Glutamatergic neuron (in vitro differentiated cells): ENCODE results near the gene RIPOR2. TPM values are rescaled to one million over a fixed set of nuclear protein-coding genes. Genes with fewer than 3 reads are reported as not detected.
A peak's percentile ranks its signal among the peaks of the same experiment; 100 is the strongest.
"Not testable (repeated sequence)": the region's sequence is repeated elsewhere in the genome, so short reads cannot be mapped to it uniquely, and the experiment has no call there.

Experiments used
- DNase-seq: peaks from one replicate; pipeline ENCODE4 v3.0.0; 2022
- H3K27ac Mint-ChIP-seq: one replicate; pipeline ENCODE4 v1.8.0; 2020; ENCODE audit warnings: mild to moderate bottlenecking, mixed read lengths, inconsistent platforms; ENCODE audit not compliant: unreplicated experiment
- H3K27me3 Mint-ChIP-seq: one replicate; pipeline ENCODE4 v1.8.0; 2020; ENCODE audit warnings: mild to moderate bottlenecking, moderate library complexity, mixed read lengths, inconsistent platforms; ENCODE audit not compliant: unreplicated experiment
- H3K36me3 Mint-ChIP-seq: one replicate; pipeline ENCODE4 v1.8.0; 2020; ENCODE audit warnings: mild to moderate bottlenecking, mixed read lengths, inconsistent platforms; ENCODE audit not compliant: unreplicated experiment
- H3K4me1 Mint-ChIP-seq: one replicate; pipeline ENCODE4 v1.8.0; 2020; ENCODE audit warnings: mild to moderate bottlenecking, low read depth, mixed read lengths, inconsistent platforms; ENCODE audit not compliant: unreplicated experiment
- H3K4me3 Mint-ChIP-seq: one replicate; pipeline ENCODE4 v1.8.0; 2020; ENCODE audit warnings: mild to moderate bottlenecking, mixed read lengths, inconsistent platforms; ENCODE audit not compliant: unreplicated experiment
- H3K9me3 Mint-ChIP-seq: one replicate; pipeline ENCODE4 v1.8.0; 2020; ENCODE audit warnings: mild to moderate bottlenecking, moderate library complexity, mixed read lengths, inconsistent platforms; ENCODE audit not compliant: unreplicated experiment
- total RNA-seq: library from RNA; stranded (reverse); fragmentation: NEBNext Ultra II Directional; extraction: Animal tissue kit (Norgen Biotek cat#: 25700); gene quantifications from one replicate; pipeline ENCODE4 v1.2.1, GENCODE V29; 2021; ENCODE audit not compliant: unreplicated experiment
- TF ChIP-seq, protein P1 (sequence below): fragments of 200-600 bp; sonication (generic); IDR thresholded peaks from one replicate; pipeline ENCODE4 v1.5.0; 2021; ENCODE audit not compliant: partially characterized antibody, unreplicated experiment

RIPOR2 gene
- total RNA-seq, 1 donor from 2014 or later: 82.2 TPM

DNA sequence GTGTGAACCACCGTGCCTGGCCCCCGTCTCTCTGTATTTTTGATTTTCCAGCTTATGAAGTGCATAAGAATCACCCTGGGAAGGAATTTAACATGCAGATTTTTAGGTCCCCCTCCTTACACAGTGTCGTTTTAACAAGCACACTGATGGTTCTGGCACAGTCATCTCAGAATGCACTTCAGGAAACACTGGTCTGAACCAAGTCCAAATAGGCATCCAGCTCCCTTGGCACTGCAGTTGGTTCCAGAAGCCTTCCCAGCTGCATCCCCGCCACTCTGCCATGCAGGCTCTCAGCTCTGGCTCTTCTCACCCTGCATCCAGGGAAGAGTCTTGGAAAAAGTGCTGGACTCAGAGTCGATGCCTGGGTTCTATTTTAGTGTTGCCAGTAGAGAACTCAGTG, 20.1 kb downstream of the RIPOR2 start:
- DNase-seq: no peak
- Mint-ChIP-seq H3K27ac (no peak overlapping the region), H3K27me3 (peaks cover 30% of the 10 kb centered on the region), H3K9me3 (peaks cover 13% of the 10 kb centered on the region), H3K4me3 (no peak overlapping the region), H3K4me1 (peaks cover 42% of the 10 kb centered on the region), H3K36me3 (peaks cover 6% of the 10 kb centered on the region)
- TF ChIP-seq, protein P1, sequence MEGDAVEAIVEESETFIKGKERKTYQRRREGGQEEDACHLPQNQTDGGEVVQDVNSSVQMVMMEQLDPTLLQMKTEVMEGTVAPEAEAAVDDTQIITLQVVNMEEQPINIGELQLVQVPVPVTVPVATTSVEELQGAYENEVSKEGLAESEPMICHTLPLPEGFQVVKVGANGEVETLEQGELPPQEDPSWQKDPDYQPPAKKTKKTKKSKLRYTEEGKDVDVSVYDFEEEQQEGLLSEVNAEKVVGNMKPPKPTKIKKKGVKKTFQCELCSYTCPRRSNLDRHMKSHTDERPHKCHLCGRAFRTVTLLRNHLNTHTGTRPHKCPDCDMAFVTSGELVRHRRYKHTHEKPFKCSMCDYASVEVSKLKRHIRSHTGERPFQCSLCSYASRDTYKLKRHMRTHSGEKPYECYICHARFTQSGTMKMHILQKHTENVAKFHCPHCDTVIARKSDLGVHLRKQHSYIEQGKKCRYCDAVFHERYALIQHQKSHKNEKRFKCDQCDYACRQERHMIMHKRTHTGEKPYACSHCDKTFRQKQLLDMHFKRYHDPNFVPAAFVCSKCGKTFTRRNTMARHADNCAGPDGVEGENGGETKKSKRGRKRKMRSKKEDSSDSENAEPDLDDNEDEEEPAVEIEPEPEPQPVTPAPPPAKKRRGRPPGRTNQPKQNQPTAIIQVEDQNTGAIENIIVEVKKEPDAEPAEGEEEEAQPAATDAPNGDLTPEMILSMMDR: no peak

DNA sequence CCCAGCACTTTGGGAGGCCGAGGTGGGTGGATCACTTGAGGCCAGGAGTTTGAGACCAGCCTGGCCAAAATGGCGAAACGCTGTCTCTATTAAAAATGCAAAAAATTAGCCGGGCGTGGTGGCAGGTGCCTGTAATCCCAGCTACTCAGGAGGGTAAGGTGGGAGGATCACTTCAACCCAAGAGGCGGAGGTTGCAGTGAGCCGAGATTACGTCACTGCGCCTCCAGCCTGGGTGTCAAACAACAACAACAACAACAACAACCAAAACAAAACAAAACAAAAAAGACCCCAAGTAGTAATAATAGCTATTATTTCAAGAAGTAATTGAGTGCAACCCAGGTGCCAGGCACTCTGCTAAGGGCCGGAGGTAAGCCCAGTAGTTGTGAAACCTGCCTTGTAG, 21.7 kb downstream of the RIPOR2 start:
- H3K4me3 Mint-ChIP-seq, H3K36me3 Mint-ChIP-seq, H3K27ac Mint-ChIP-seq, DNase-seq: not testable (repeated sequence)
- H3K9me3 Mint-ChIP-seq: peaks cover 20% of the 10 kb centered on the region
- H3K4me1 Mint-ChIP-seq: peaks cover 37% of the 10 kb centered on the region
- H3K27me3 Mint-ChIP-seq: peaks cover 30% of the 10 kb centered on the region

- Mint-ChIP-seq H3K27ac (peak overlapping the region; percentile 97), H3K4me3 (peak overlapping the region; percentile 90), H3K27me3 (peaks cover 31% of the 10 kb centered on the region), H3K36me3 (peaks cover 6% of the 10 kb centered on the region), H3K9me3 (peaks cover 22% of the 10 kb centered on the region), H3K4me1 (peaks cover 37% of the 10 kb centered on the region)
- TF ChIP-seq, protein P1: no peak
- no peak for DNase-seq
Measured at GRCh38 chr6:24911796-24912382, 23.9 kb downstream of the RIPOR2 start.

GRCh38 chr6:24910961-24911725, 24.6 kb downstream of the RIPOR2 start:
- peak overlapping the region; percentile 98 for H3K4me3 Mint-ChIP-seq
- TF ChIP-seq, protein P1: no peak
- peaks cover 6% of the 10 kb centered on the region for H3K36me3 Mint-ChIP-seq
- H3K9me3 Mint-ChIP-seq: peaks cover 25% of the 10 kb centered on the region
- H3K27ac Mint-ChIP-seq: peak overlapping the region; percentile 98
- peaks cover 34% of the 10 kb centered on the region for H3K4me1 Mint-ChIP-seq
- DNase-seq: peak; percentile 87
- H3K27me3 Mint-ChIP-seq: peaks cover 31% of the 10 kb centered on the region

DNA sequence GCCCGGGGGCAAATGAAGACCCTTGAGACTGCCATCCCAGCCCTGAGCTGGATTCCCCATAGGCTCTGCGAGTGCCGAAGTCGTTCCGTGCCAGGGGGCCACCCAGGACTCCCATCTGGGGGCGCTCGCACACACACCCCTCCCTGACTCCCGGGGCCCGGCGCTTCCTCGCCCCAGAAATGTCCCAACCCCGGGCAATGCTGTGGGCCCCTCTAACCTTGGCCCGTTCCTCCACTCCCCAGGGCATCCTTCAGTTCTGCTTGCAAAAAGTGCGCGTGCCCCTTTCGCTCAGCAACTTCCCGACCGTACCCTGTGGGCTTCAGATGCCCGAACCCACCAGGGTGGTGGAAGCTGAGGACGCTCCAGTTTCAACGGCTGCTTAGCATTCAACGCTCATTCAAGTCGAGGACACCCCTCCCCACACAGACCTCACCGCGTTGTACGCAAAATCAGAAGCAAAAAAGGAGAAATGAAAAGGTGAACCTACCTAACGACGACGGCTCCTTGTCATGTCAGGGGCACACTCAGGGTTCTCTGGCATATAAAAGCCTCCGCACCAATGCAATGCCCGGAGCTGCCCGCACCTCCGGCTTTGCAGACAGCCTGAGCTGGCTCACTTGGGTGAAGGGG, 25.3 kb downstream of the RIPOR2 start:
- peaks cover 33% of the 10 kb centered on the region for H3K4me1 Mint-ChIP-seq
- peak; percentile 43 for DNase-seq
- TF ChIP-seq, protein P1: no peak
- H3K4me3 Mint-ChIP-seq: peak overlapping the region; percentile 98
- H3K36me3 Mint-ChIP-seq: peaks cover 6% of the 10 kb centered on the region
- peaks cover 34% of the 10 kb centered on the region for H3K27me3 Mint-ChIP-seq
- peak overlapping the region; percentile 98 for H3K27ac Mint-ChIP-seq
- peaks cover 25% of the 10 kb centered on the region for H3K9me3 Mint-ChIP-seq
